Right lobe of liver (tissue), 4 donors: ENCODE measurements around the gene UBE2F.

ENCODE experiments used
- CTCF ChIP-seq, 4 donors: fragments of 200-600 bp in 3 of 4; fragments of 450-650 bp in 1 of 4; IDR thresholded peaks; one replicate each; pipeline versions ENCODE4 v1.5.1 to v1.8.0; 2016 to 2022; ENCODE audit warnings: antibody characterized with exemption in 4 of 4, mild to moderate bottlenecking in 2 of 4
- POLR2A ChIP-seq: fragments of 450-650 bp; IDR thresholded peaks from one replicate; pipeline ENCODE4 v1.6.1; 2017; ENCODE audit warnings: antibody characterized with exemption, mild to moderate bottlenecking
- donor health status: DM: no; HTN: no; CAD: no.
- donor health status: DM: no; HTN: no; CAD: no.
- donor health status: DM: no; HTN: yes; CAD: no.

GRCh38 chr2:238023608-238024007 is 56.8 kb downstream of the UBE2F start:
- TF ChIP-seq CTCF (IDR thresholded peaks at IDR 0.05): no peak
- TF ChIP-seq POLR2A: no peak
